Esophagus squamous epithelium (tissue), 5 donors: ENCODE measurements around the gene SPEF2. TPM values are rescaled to one million over a fixed set of nuclear protein-coding genes. Genes with fewer than 3 reads are reported as not detected.

Experiments
- DNase-seq: peaks from one replicate; lab custom pipeline; 2025; lab: John Stamatoyannopoulos, UW
- H3K27ac ChIP-seq, 4 donors: fragments of 200-600 bp; sonication (generic); one replicate each; pipeline ENCODE4 v1.5.1; 2016 to 2019; ENCODE audit warnings: mild to moderate bottlenecking in 1 of 4
- H3K27me3 ChIP-seq, 4 donors: fragments of 200-600 bp; sonication (generic); 1 replicate in 3 of 4; 2 replicates in 1 of 4; pipeline versions ENCODE4 v1.5.1 to v1.6.0; 2017 to 2021; ENCODE audit warnings: antibody characterized with exemption in 1 of 4
- H3K36me3 ChIP-seq, 3 donors: fragments of 200-600 bp; sonication (generic); one replicate each; pipeline ENCODE4 v1.5.1; 2016 to 2019
- H3K4me1 ChIP-seq, 3 donors: fragments of 200-600 bp; sonication (generic); one replicate each; pipeline ENCODE4 v1.5.1; 2017 to 2019
- H3K4me3 ChIP-seq, 4 donors: fragments of 200-600 bp; sonication (generic); 1 replicate in 3 of 4; 2 replicates in 1 of 4; pipeline ENCODE4 v1.5.1; 2016 to 2019; ENCODE audit warnings: mild to moderate bottlenecking in 2 of 4, moderate library complexity in 1 of 4
- H3K9me3 ChIP-seq, 3 donors: fragments of 200-600 bp; sonication (generic); one replicate each; pipeline ENCODE4 v1.5.1; 2016 to 2019
- CTCF ChIP-seq, 6 experiments: fragments of 450-650 bp in 4 of 6; fragments of 200-600 bp in 2 of 6; sonication (generic) in 2 of 6; IDR thresholded peaks; one replicate each; pipeline ENCODE4 v1.5.1; 2016 to 2019; ENCODE audit warnings: antibody characterized with exemption in 6 of 6, mild to moderate bottlenecking in 4 of 6, moderate library complexity in 4 of 6
- POLR2A ChIP-seq, 4 donors: fragments of 450-650 bp; IDR thresholded peaks; one replicate each; pipeline ENCODE4 v1.6.1; 2017; ENCODE audit warnings: antibody characterized with exemption in 4 of 4, mild to moderate bottlenecking in 4 of 4, moderate library complexity in 3 of 4
- WGBS, 2 donors: methylation state at CpG; one replicate each; pipeline ENCODE4 v1.1.5; 2018; 5-methylcytosine and 5-hydroxymethylcytosine counted together
- intact Hi-C: fragments of 100-400 bp; cut with DNase I; formaldehyde crosslinking; loops from one replicate; pipeline ENCODE4 v1.15.0; 2022
- total RNA-seq, 4 donors: library from RNA; depleted of rRNA; stranded (reverse); fragments of >200 nt; gene quantifications; one replicate each; pipeline ENCODE4 v1.1.0, GENCODE V29; 2016
- donor health status: DM: yes; HTN: yes; CAD: no.

SPEF2 gene
- total RNA-seq, 4 donors from 2014 or later, result 1.2 to 6.1 (median 3.0) TPM

- no peaks in the 10 kb centered on the region for H3K27me3 ChIP-seq
- no peak for DNase-seq
- 49 to 56% methylated on average over 3 of the region's 3 CpGs for WGBS, 2 donors
- intact Hi-C loops, result no loop called here
- no peak overlapping the region for H3K4me3 ChIP-seq
- H3K4me1 ChIP-seq, result peaks cover 0 to 11% (median 0%) of the 10 kb centered on the region in 3 donors
- H3K27ac ChIP-seq, result no peak overlapping the region
- H3K9me3 ChIP-seq, result no peaks in the 10 kb centered on the region
- no peaks in the 10 kb centered on the region for H3K36me3 ChIP-seq
- TF ChIP-seq POLR2A (IDR thresholded peaks at IDR 0.05) (no peak), CTCF (IDR thresholded peaks at IDR 0.05) (no peak)
Observed at GRCh38 chr5:35781181-35781790, 163.6 kb downstream of the SPEF2 start.

GRCh38 chr5:35783551-35783950, 165.9 kb downstream of the SPEF2 start:
- DNase-seq, result no peak
- WGBS, 2 donors, result 0 to 79% methylated on average over 1 of the region's 1 CpG
- no peak for TF ChIP-seq POLR2A (IDR thresholded peaks at IDR 0.05)
- no peak for TF ChIP-seq CTCF (IDR thresholded peaks at IDR 0.05)
- no peaks in the 10 kb centered on the region for H3K27me3 ChIP-seq
- no peak overlapping the region for H3K4me3 ChIP-seq
- no peaks in the 10 kb centered on the region for H3K9me3 ChIP-seq
- H3K4me1 ChIP-seq, result peaks cover 0 to 11% (median 0%) of the 10 kb centered on the region in 3 donors
- intact Hi-C loops, result no loop called here
- H3K36me3 ChIP-seq, result no peaks in the 10 kb centered on the region
- H3K27ac ChIP-seq, result no peak overlapping the region

GRCh38 chr5:35785601-35786085, 168.0 kb downstream of the SPEF2 start:
- Histone ChIP-seq H3K36me3 (no peaks in the 10 kb centered on the region), H3K27me3 (no peaks in the 10 kb centered on the region), H3K4me3 (no peak overlapping the region), H3K27ac (no peak overlapping the region), H3K9me3 (no peaks in the 10 kb centered on the region), H3K4me1 (peaks cover 0 to 11% (median 0%) of the 10 kb centered on the region in 3 donors)
- intact Hi-C loops, result no loop called here
- 64 to 70% methylated on average over 4 of the region's 4 CpGs for WGBS, 2 donors
- no peak for TF ChIP-seq CTCF (IDR thresholded peaks at IDR 0.05)
- TF ChIP-seq POLR2A (IDR thresholded peaks at IDR 0.05), result no peak
- DNase-seq, result no peak

- no peak for DNase-seq
- Histone ChIP-seq H3K4me1 (no peaks in the 10 kb centered on the region), H3K4me3 (no peak overlapping the region), H3K9me3 (no peaks in the 10 kb centered on the region), H3K36me3 (no peaks in the 10 kb centered on the region), H3K27ac (no peak overlapping the region), H3K27me3 (no peaks in the 10 kb centered on the region)
- intact Hi-C loops, result no loop called here
- WGBS, 2 donors, result 64 to 76% methylated on average over 4 of the region's 4 CpGs
- no peak for TF ChIP-seq POLR2A (IDR thresholded peaks at IDR 0.05)
- TF ChIP-seq CTCF (IDR thresholded peaks at IDR 0.05), result no peak
Observed at GRCh38 chr5:35788724-35789123, 171.1 kb downstream of the SPEF2 start.

GRCh38 chr5:35789732-35790456, 172.2 kb downstream of the SPEF2 start:
- intact Hi-C loops, result no loop called here
- 63 to 66% methylated on average over 4 of the region's 4 CpGs for WGBS, 2 donors
- Histone ChIP-seq H3K9me3 (no peaks in the 10 kb centered on the region), H3K4me3 (no peak overlapping the region), H3K36me3 (no peaks in the 10 kb centered on the region), H3K27me3 (no peaks in the 10 kb centered on the region), H3K27ac (no peak overlapping the region), H3K4me1 (no peaks in the 10 kb centered on the region)
- TF ChIP-seq CTCF (IDR thresholded peaks at IDR 0.05), result no peak
- no peak for DNase-seq
